Mucosa of gallbladder (tissue), 1 donor: Measurements from ENCODE around the gene TEX19. TPM values are rescaled to one million over a fixed set of nuclear protein-coding genes. Genes with fewer than 3 reads are reported as not detected.
A peak's percentile ranks its signal among the peaks of the same experiment; 100 is the strongest.

Experiments used
- DNase-seq: peaks from one replicate; pipeline ENCODE4 v3.0.0-alpha.2; 2020; ENCODE audit warnings: low spot score
- total RNA-seq: library from RNA; stranded (reverse); gene quantifications from one replicate; pipeline ENCODE4 v1.2.1, GENCODE V29; 2021
- donor health status: DM: no; HTN: no; CAD: no.

TEX19 gene
- total RNA-seq, 1 donor from 2014 or later = not detected

GRCh38 chr17:82390015-82390859, 31.2 kb downstream of the TEX19 start:
- no peak for DNase-seq

GRCh38 chr17:82390860-82391435, 31.9 kb downstream of the TEX19 start:
- DNase-seq = no peak

- no peak for DNase-seq
These were observed 32.5 kb downstream of the TEX19 start for GRCh38 chr17:82391496-82392066.

GRCh38 chr17:82392209-82392920, 33.3 kb downstream of the TEX19 start:
- no peak for DNase-seq

- no peak for DNase-seq
These were observed 33.9 kb downstream of the TEX19 start for GRCh38 chr17:82392941-82393340.

- DNase-seq = no peak
These were observed 35.2 kb downstream of the TEX19 start for GRCh38 chr17:82394278-82394677.

- no peak for DNase-seq
These were observed 37.8 kb downstream of the TEX19 start for GRCh38 chr17:82396601-82397435.

- no peak for DNase-seq
These were observed 38.6 kb downstream of the TEX19 start for GRCh38 chr17:82397449-82398335.

- no peak for DNase-seq
These were observed 40.0 kb downstream of the TEX19 start for GRCh38 chr17:82399041-82399441.

GRCh38 chr17:82399601-82400101, 40.6 kb downstream of the TEX19 start:
- no peak for DNase-seq

GRCh38 chr17:82400206-82400605, 41.2 kb downstream of the TEX19 start:
- no peak for DNase-seq

- DNase-seq = peak; percentile 37
These were observed 41.8 kb downstream of the TEX19 start for GRCh38 chr17:82400830-82401229.

GRCh38 chr17:82402865-82403264, 43.8 kb downstream of the TEX19 start:
- DNase-seq = no peak

GRCh38 chr17:82403662-82404660, 44.9 kb downstream of the TEX19 start:
- DNase-seq = no peak

GRCh38 chr17:82405051-82405450, 46.0 kb downstream of the TEX19 start:
- no peak for DNase-seq

GRCh38 chr17:82406131-82406671, 47.2 kb downstream of the TEX19 start:
- DNase-seq = no peak

- no peak for DNase-seq
These were observed 48.2 kb downstream of the TEX19 start for GRCh38 chr17:82407255-82407654.

- no peak for DNase-seq
These were observed 49.4 kb downstream of the TEX19 start for GRCh38 chr17:82408288-82408937.
